Activated CD4-positive, alpha-beta memory T cell treated with anti-CD3 and anti-CD28 coated beads, Interleukin-2, amount 10 ng/mL, durations not matched to agents 7 days and 5 days (primary cell): ENCODE data around the gene XPNPEP3. TPM values are rescaled to one million over a fixed set of nuclear protein-coding genes. Genes with fewer than 3 reads are reported as not detected.

Experiments
- CTCF ChIA-PET: fragments of 350-600 bp; sonication (Branson Sonifier 250); formaldehyde crosslinking; loops from one replicate; lab custom pipeline; 2021; ENCODE audit warnings: antibody characterized with exemption, inconsistent platforms; lab: Charles Lee
- POLR2A ChIA-PET: fragments of 350-600 bp; sonication (Branson Sonifier 250); formaldehyde crosslinking; loops from one replicate; lab custom pipeline; 2021; ENCODE audit warnings: antibody characterized with exemption; lab: Charles Lee
- DNase-seq: peaks from one replicate; pipeline ENCODE4 v3.0.0-alpha.2; 2020
- H3K27ac Mint-ChIP-seq: one replicate; pipeline ENCODE4 v1.8.0; 2021; ENCODE audit warnings: mild to moderate bottlenecking, mixed read lengths
- H3K27me3 Mint-ChIP-seq: one replicate; pipeline ENCODE4 v1.8.0; 2021; ENCODE audit warnings: mixed read lengths
- H3K36me3 Mint-ChIP-seq: one replicate; pipeline ENCODE4 v1.8.0; 2021; ENCODE audit warnings: low read depth, mixed read lengths
- H3K4me1 Mint-ChIP-seq: one replicate; pipeline ENCODE4 v1.8.0; 2021; ENCODE audit warnings: mixed read lengths
- H3K4me3 Mint-ChIP-seq: one replicate; pipeline ENCODE4 v1.8.0; 2021; ENCODE audit warnings: mild to moderate bottlenecking, mixed read lengths
- H3K9me3 Mint-ChIP-seq: one replicate; pipeline ENCODE4 v1.8.0; 2021; ENCODE audit warnings: mixed read lengths
- total RNA-seq, 2 experiments: library from RNA; stranded (reverse); gene quantifications; one replicate each; pipeline ENCODE4 v1.2.3, GENCODE V29; 2021

XPNPEP3 gene
- total RNA-seq, 2 experiments from 2014 or later: 11.3 to 13.2 TPM

- ChIA-PET POLR2A (interaction anchor here (1.1 kb wide), 1 partner anchor 26 kb away, joined by 3 read pairs; the partner anchor contains the start of gene RBX1), CTCF (no interaction called here)
- no peak for DNase-seq
- Mint-ChIP-seq H3K4me1 (no peaks in the 10 kb centered on the region), H3K27ac (no peak overlapping the region), H3K9me3 (no peaks in the 10 kb centered on the region), H3K4me3 (no peak overlapping the region), H3K36me3 (peaks cover 11% of the 10 kb centered on the region), H3K27me3 (no peaks in the 10 kb centered on the region)
Measured at GRCh38 chr22:40976866-40977700, 120.1 kb downstream of the XPNPEP3 start.

GRCh38 chr22:40979198-40979597 is 122.2 kb downstream of the XPNPEP3 start:
- H3K9me3 Mint-ChIP-seq: no peaks in the 10 kb centered on the region
- ChIA-PET CTCF (no interaction called here), POLR2A (no interaction called here)
- H3K27me3 Mint-ChIP-seq: no peaks in the 10 kb centered on the region
- no peaks in the 10 kb centered on the region for H3K36me3 Mint-ChIP-seq
- H3K4me3 Mint-ChIP-seq: no peak overlapping the region
- no peaks in the 10 kb centered on the region for H3K4me1 Mint-ChIP-seq
- H3K27ac Mint-ChIP-seq: no peak overlapping the region
- no peak for DNase-seq

GRCh38 chr22:40979871-40980270 is 122.9 kb downstream of the XPNPEP3 start:
- Mint-ChIP-seq H3K27me3 (no peaks in the 10 kb centered on the region), H3K4me3 (no peak overlapping the region), H3K27ac (no peak overlapping the region), H3K4me1 (no peaks in the 10 kb centered on the region), H3K36me3 (no peaks in the 10 kb centered on the region), H3K9me3 (no peaks in the 10 kb centered on the region)
- POLR2A ChIA-PET: no interaction called here
- CTCF ChIA-PET: no interaction called here
- DNase-seq: no peak

Other genes with a start within 250 kb of the XPNPEP3 start
- gene MRTFA, start 220.4 kb upstream of the XPNPEP3 start, total RNA-seq: 10 to 100 TPM; 58.5 to 61.5 TPM
- not detected for gene MCHR1, start 177.7 kb upstream of the XPNPEP3 start, total RNA-seq
- gene SLC25A17, start 37.8 kb upstream of the XPNPEP3 start, total RNA-seq: 10 to 100 TPM; 17.1 to 17.5 TPM
- gene ST13, start 509 bp upstream of the XPNPEP3 start, total RNA-seq: 100 to 1,000 TPM; 138 to 142 TPM
- gene DNAJB7, start 5.0 kb downstream of the XPNPEP3 start, total RNA-seq: not detected
- gene RBX1, start 94.2 kb downstream of the XPNPEP3 start, total RNA-seq: 10 to 100 TPM; 80.7 TPM
- 10 to 100 TPM; 63.3 to 68.4 TPM for gene EP300, start 235.4 kb downstream of the XPNPEP3 start, total RNA-seq